C4-2B (cell line): ENCODE measurements around the gene CNTN5.

Experiments
- H3K27ac ChIP-seq: fragments of 450-650 bp; 2 replicates; pipeline ENCODE4 v1.5.1; 2017
- ZFX ChIP-seq: fragments of 450-650 bp; IDR thresholded peaks from 2 replicates; pipeline ENCODE4 v1.6.1; 2017
- TF ChIP-seq, protein P1 (sequence below): fragments of 450-650 bp; conservative IDR thresholded peaks from 2 replicates; pipeline ENCODE4 v1.5.1; 2017; ENCODE audit warnings: mild to moderate bottlenecking

Gene CNTN5

DNA sequence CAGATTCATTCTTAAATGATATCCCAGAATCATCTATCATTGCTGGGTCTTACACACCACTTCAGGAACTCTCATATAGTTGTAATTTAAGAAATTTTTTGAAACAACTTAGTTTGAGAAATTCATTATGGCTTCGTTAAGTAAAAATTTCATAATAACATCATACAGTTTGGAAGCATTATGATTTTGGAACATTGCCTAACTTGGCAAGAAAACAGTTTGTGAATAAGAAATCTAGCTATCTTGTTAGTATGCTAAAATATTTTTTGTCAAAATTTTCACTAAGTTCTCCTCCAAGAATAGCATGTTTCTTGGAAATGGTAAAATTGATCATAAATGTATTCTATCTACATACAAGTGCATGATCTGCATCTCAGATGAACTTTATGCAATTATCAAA lies 217.7 kb downstream of the CNTN5 start:
- no peak overlapping the region for H3K27ac ChIP-seq
- TF ChIP-seq, protein P1, sequence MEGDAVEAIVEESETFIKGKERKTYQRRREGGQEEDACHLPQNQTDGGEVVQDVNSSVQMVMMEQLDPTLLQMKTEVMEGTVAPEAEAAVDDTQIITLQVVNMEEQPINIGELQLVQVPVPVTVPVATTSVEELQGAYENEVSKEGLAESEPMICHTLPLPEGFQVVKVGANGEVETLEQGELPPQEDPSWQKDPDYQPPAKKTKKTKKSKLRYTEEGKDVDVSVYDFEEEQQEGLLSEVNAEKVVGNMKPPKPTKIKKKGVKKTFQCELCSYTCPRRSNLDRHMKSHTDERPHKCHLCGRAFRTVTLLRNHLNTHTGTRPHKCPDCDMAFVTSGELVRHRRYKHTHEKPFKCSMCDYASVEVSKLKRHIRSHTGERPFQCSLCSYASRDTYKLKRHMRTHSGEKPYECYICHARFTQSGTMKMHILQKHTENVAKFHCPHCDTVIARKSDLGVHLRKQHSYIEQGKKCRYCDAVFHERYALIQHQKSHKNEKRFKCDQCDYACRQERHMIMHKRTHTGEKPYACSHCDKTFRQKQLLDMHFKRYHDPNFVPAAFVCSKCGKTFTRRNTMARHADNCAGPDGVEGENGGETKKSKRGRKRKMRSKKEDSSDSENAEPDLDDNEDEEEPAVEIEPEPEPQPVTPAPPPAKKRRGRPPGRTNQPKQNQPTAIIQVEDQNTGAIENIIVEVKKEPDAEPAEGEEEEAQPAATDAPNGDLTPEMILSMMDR = no peak
- no peak for TF ChIP-seq ZFX

DNA sequence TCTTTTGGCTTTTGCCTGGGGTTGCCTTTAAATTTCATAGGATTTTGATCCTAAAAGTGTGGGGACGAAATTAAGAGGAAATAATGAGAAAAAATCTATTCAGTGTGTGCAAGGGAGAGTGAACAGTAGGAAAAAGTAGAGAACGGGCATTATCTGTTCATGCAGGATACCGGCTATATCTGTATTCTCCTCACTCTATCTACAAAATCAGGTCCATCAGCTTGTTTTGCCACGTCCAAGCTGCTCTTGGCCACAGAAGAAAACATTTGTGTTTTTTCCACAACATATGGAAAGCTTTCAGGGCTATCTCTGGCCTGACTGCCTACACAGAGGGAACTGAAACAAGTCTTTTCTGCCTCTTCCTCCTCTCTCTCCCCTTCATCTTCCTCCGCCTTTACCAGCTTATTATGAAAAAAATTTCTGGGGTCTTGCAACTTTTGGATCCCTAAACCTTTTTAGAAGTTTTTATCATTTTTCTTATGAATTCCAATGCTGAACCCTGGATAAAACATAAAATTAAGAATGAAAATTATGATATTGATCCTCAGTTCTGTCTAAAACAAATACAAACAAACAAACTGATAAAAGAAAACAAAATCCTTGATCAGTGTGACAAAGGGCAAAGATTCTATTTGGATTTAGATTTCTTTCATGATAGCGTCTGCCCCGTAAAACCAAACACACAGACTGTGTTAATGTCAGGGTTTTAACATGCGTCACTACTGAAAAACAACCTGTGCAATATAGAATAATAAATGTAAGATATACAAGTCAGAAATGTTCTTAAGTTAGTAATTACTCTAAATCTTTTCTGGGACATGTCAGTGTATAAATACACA lies 219.7 kb downstream of the CNTN5 start:
- H3K27ac ChIP-seq = no peak overlapping the region
- TF ChIP-seq ZFX = no peak
- TF ChIP-seq, protein P1 = no peak

DNA sequence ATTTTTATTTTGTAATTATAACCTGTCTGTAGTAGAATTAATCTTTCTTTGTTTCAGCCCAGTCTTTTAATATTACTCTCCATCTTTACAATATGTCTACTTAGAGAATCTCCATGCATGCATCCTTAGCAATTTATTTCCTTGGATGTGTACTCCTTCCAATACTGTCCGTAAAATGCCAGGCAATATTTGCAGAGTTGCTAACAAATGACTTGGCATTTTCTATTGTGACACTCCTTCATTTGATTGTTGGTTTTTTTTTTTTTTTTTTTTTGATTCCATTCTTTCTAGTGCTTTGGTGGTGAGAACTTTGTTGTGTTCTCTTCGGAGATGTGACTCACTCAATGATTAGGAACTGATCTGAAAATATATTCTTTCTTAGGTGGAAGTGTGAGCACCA lies 220.3 kb downstream of the CNTN5 start:
- TF ChIP-seq, protein P1 = no peak
- no peak overlapping the region for H3K27ac ChIP-seq

DNA sequence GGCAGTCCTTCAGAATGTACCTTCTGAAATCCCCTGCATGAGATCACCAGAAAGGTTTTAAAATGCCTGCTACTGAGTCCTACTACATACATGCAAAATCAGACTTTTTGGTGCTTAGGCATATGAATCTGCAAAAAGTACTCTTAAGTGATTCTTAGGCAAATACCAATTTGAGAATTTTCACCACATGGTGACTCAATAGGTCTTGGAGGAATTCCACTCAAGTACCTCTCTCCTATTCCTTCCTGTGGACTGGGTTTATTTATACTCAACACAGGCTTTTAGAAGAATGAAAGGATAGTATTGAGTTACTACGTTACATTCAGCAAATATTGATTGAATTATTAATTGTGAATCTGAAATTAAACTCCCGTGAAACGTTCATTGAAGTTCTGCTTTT lies 223.9 kb downstream of the CNTN5 start:
- H3K27ac ChIP-seq = no peak overlapping the region
- no peak for TF ChIP-seq ZFX
- TF ChIP-seq, protein P1 = no peak

DNA sequence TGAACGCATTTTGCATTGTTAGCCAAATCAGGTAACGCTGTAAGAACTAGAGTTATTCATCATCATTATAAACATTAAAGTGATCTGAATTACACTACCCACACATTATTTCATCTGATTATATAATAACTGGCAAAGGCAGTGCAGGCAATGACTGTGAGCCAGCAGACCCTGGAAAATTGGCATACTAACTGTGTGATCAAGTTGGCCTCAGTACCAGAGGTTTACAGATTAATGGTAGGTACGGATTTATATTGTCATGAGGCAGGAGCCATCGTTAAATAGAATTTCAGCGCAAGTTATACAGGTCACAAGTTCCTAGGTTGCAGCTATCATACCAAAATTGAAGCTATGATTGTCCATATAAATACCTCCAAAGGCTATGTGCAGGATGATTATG lies 225.4 kb downstream of the CNTN5 start:
- TF ChIP-seq, protein P1 = no peak
- TF ChIP-seq ZFX = no peak
- no peak overlapping the region for H3K27ac ChIP-seq

DNA sequence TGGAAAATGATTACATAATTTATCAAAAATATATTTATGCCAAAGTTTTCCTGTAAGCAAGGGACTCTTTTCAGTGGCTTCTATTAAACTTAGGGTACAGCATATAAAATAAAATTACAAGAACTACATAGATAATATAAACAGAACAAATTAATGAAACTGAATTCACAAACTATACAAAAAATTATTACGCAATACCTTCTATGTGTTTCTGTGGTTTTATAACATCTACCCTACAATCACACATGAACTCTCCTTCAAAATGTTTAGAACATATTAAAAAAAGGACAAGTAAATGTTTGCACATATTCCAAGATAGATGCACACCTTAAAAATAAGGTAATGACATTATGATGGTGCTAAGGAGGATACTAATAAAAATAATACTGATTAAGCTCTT lies 235.9 kb downstream of the CNTN5 start:
- H3K27ac ChIP-seq = no peak overlapping the region
- TF ChIP-seq, protein P1 = no peak
- TF ChIP-seq ZFX = no peak

DNA sequence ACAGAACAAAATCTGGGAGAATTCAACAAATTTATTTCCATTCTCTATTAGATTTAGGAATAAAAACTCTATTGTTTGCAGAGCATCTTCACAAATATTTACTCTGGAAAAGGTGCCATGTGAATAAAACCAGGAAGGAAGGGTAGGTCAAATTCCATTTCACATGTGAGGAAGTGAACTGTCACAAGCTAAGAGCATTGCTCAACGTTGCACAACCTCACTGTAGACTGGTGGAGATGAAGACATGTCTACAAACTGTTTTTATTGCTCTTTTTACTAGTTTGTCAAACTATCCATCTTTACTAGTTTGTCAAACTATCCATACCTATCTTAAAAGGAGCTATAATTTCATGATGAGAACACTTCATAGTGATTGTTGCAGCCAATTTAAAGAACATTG lies 236.4 kb downstream of the CNTN5 start:
- TF ChIP-seq ZFX = no peak
- TF ChIP-seq, protein P1 = no peak
- no peak overlapping the region for H3K27ac ChIP-seq
